Keratinocyte (primary cell): ENCODE data around the gene EQTN. TPM values are rescaled to one million over a fixed set of nuclear protein-coding genes. Genes with fewer than 3 reads are reported as not detected.

Experiments
- DNase-seq: peaks from one replicate; pipeline ENCODE4 v3.0.0-alpha.2; 2011; ENCODE audit warnings: low read depth, missing footprints, low spot score
- FAIRE-seq: peaks from 2 replicates; lab custom pipeline; 2011; peaks lifted over from hg19 to GRCh38; lab: Jason Lieb, UNC
- H2AFZ ChIP-seq: 2 replicates; pipeline ENCODE4 v1.6.0; 2012; ENCODE audit warnings: low read length, control low read depth, inconsistent platforms; ENCODE audit not compliant: control insufficient read depth
- H3K27ac ChIP-seq: 2 replicates; pipeline ENCODE4 v1.5.1; 2011; ENCODE audit warnings: low read length; ENCODE audit not compliant: control insufficient read depth, insufficient read depth
- H3K27me3 ChIP-seq: 3 replicates; pipeline ENCODE4 v1.6.0; 2011; ENCODE audit warnings: low read length; ENCODE audit not compliant: control insufficient read depth, insufficient read depth; ENCODE audit errors: extremely low read depth
- H3K36me3 ChIP-seq, 2 experiments: 2 replicates in 1 of 2; 3 replicates in 1 of 2; pipeline ENCODE4 v1.5.1; 2011; ENCODE audit warnings: low read length in 2 of 2, mild to moderate bottlenecking in 1 of 2; ENCODE audit not compliant: control insufficient read depth in 2 of 2, insufficient read depth in 2 of 2; ENCODE audit errors: extremely low read depth in 1 of 2
- H3K4me1 ChIP-seq: 3 replicates; pipeline ENCODE4 v1.5.1; 2011; ENCODE audit warnings: low read length; ENCODE audit not compliant: control insufficient read depth, insufficient read depth; ENCODE audit errors: extremely low read depth
- H3K4me2 ChIP-seq: 3 replicates; pipeline ENCODE4 v1.6.0; 2011; ENCODE audit warnings: low read depth, low read length; ENCODE audit not compliant: control insufficient read depth, insufficient read depth; ENCODE audit errors: extremely low read depth
- H3K4me3 ChIP-seq, 3 experiments: fragments of 200-600 bp in 1 of 3; sonication (generic) in 1 of 3; 2 replicates in 2 of 3; 3 replicates in 1 of 3; pipeline ENCODE4 v1.5.1; 2011 to 2016; ENCODE audit warnings: low read length in 3 of 3, mild to moderate bottlenecking in 3 of 3, control low read depth in 2 of 3, inconsistent platforms in 1 of 3, low read depth in 1 of 3, mixed read lengths in 1 of 3, mixed run types in 1 of 3, moderate library complexity in 1 of 3; ENCODE audit not compliant: control insufficient read depth in 2 of 3, insufficient read depth in 2 of 3; ENCODE audit errors: extremely low read depth in 1 of 3
- H3K79me2 ChIP-seq: 2 replicates; pipeline ENCODE4 v1.6.0; 2012; ENCODE audit warnings: low read length; ENCODE audit not compliant: control insufficient read depth, insufficient read depth
- H3K9ac ChIP-seq: 3 replicates; pipeline ENCODE4 v1.6.0; 2011; ENCODE audit warnings: low read length; ENCODE audit not compliant: control insufficient read depth, insufficient read depth; ENCODE audit errors: extremely low read depth
- H3K9me1 ChIP-seq: 3 replicates; pipeline ENCODE4 v1.6.0; 2011; ENCODE audit warnings: low read length; ENCODE audit not compliant: control insufficient read depth, insufficient read depth; ENCODE audit errors: extremely low read depth
- H3K9me3 ChIP-seq: 2 replicates; pipeline ENCODE4 v1.5.1; 2012; ENCODE audit warnings: low read depth, low read length; ENCODE audit not compliant: control insufficient read depth
- H4K20me1 ChIP-seq: 3 replicates; pipeline ENCODE4 v1.6.0; 2011; ENCODE audit warnings: low read length; ENCODE audit not compliant: control insufficient read depth, insufficient read depth; ENCODE audit errors: extremely low read depth
- EZH2 ChIP-seq: IDR thresholded peaks from one replicate; pipeline ENCODE4 v1.6.1; 2012; ENCODE audit warnings: inconsistent platforms, mild to moderate bottlenecking, low read length, moderate library complexity
- dilution Hi-C: fragments of 300-500 bp; cut with MboI; formaldehyde crosslinking; loops from one replicate; pipeline ENCODE4 v1.7.0; 2020; ENCODE audit warnings: low sequenced_read_pairs; ENCODE audit not compliant: extremely low pct_ligation_motif_present
- polyA plus RNA-seq, 5 experiments: library from polyadenylated mRNA; depleted of rRNA in 3 of 5; stranded (reverse) in 3 of 5; stranded (forward) in 1 of 5; unstranded in 1 of 5; fragments of >200 nt; gene quantifications; 1 replicate in 1 of 5; 2 replicates in 3 of 5; 3 replicates in 1 of 5; pipeline versions ENCODE4 v1.2.1 to v1.2.3, GENCODE V29; 2011 to 2012; ENCODE audit warnings: missing spikeins in 2 of 5, low read depth in 1 of 5, low replicate concordance in 1 of 5
- TF ChIP-seq, protein P1 (sequence below), 3 experiments: IDR thresholded peaks in 1 of 3; conservative IDR thresholded peaks in 1 of 3; optimal IDR thresholded peaks in 1 of 3; 2 replicates in 2 of 3; 3 replicates in 1 of 3; pipeline versions ENCODE3 to v1.5.1; 2011; ENCODE audit warnings: low read length in 3 of 3, mild to moderate bottlenecking in 3 of 3, moderate library complexity in 2 of 3, control low read depth in 1 of 3, inconsistent platforms in 1 of 3; ENCODE audit not compliant: insufficient read depth in 2 of 3; ENCODE audit errors: extremely low read depth in 1 of 3

EQTN gene
- polyA plus RNA-seq, 1 donor (not counting 4 experiments of a cell fraction or from before 2014, with no cell fraction given): 0.21 TPM

DNA sequence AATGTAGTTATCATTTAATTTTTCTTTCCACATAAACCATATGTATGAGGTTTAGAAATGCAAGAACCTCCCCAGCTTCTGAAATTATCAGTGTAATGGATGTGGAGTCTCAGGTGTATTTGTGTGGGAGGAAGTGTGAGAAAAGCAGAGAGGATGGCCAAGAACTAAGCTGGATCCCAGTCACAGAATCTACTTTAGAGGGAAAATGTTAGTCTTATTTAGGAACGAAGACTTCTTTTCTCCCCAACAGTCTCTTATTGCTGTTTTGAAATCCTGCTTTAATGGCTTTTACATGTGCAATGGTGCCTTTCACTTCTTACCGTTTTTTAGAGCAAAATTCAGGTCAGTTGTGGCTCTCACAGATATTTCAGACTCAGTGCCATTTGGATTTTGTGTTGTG lies 3.0 kb downstream of the EQTN start:
- H3K9ac ChIP-seq: no peak overlapping the region
- DNase-seq: no peak
- no peaks in the 10 kb centered on the region for H4K20me1 ChIP-seq
- dilution Hi-C loops: no loop called here
- no peaks in the 10 kb centered on the region for H3K79me2 ChIP-seq
- H3K27me3 ChIP-seq: no peaks in the 10 kb centered on the region
- TF ChIP-seq EZH2: no peak
- TF ChIP-seq, protein P1, sequence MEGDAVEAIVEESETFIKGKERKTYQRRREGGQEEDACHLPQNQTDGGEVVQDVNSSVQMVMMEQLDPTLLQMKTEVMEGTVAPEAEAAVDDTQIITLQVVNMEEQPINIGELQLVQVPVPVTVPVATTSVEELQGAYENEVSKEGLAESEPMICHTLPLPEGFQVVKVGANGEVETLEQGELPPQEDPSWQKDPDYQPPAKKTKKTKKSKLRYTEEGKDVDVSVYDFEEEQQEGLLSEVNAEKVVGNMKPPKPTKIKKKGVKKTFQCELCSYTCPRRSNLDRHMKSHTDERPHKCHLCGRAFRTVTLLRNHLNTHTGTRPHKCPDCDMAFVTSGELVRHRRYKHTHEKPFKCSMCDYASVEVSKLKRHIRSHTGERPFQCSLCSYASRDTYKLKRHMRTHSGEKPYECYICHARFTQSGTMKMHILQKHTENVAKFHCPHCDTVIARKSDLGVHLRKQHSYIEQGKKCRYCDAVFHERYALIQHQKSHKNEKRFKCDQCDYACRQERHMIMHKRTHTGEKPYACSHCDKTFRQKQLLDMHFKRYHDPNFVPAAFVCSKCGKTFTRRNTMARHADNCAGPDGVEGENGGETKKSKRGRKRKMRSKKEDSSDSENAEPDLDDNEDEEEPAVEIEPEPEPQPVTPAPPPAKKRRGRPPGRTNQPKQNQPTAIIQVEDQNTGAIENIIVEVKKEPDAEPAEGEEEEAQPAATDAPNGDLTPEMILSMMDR (optimal IDR thresholded peaks at IDR 0.05 in 1 of 3, IDR thresholded peaks at IDR 0.05 in 1 of 3, conservative IDR thresholded peaks at IDR 0.05 in 1 of 3; ENCODE audit: extremely low read depth in 1 of 3, insufficient read depth in 2 of 3, low read length in 3 of 3): no peak
- no peaks in the 10 kb centered on the region for H3K9me1 ChIP-seq
- no peaks in the 10 kb centered on the region for H3K9me3 ChIP-seq
- H2AFZ ChIP-seq: no peak overlapping the region
- no peaks in the 10 kb centered on the region for H3K4me1 ChIP-seq
- H3K4me3 ChIP-seq: no peak overlapping the region
- H3K27ac ChIP-seq: no peak overlapping the region
- FAIRE-seq: no peak
- H3K4me2 ChIP-seq: no peak overlapping the region
- H3K36me3 ChIP-seq: no peaks in the 10 kb centered on the region

- FAIRE-seq: no peak
- no peaks in the 10 kb centered on the region for H3K9me1 ChIP-seq
- no peaks in the 10 kb centered on the region for H3K36me3 ChIP-seq
- H3K4me3 ChIP-seq: no peak overlapping the region
- TF ChIP-seq, protein P1 (optimal IDR thresholded peaks at IDR 0.05 in 1 of 3, IDR thresholded peaks at IDR 0.05 in 1 of 3, conservative IDR thresholded peaks at IDR 0.05 in 1 of 3; ENCODE audit: extremely low read depth in 1 of 3, insufficient read depth in 2 of 3, low read length in 3 of 3): no peak
- no peak for TF ChIP-seq EZH2
- no peaks in the 10 kb centered on the region for H3K79me2 ChIP-seq
- DNase-seq: no peak
- dilution Hi-C loops: no loop called here
- H3K4me1 ChIP-seq: no peaks in the 10 kb centered on the region
- no peaks in the 10 kb centered on the region for H3K27me3 ChIP-seq
- H3K9ac ChIP-seq: no peak overlapping the region
- no peak overlapping the region for H3K27ac ChIP-seq
- no peak overlapping the region for H3K4me2 ChIP-seq
- no peaks in the 10 kb centered on the region for H4K20me1 ChIP-seq
- no peak overlapping the region for H2AFZ ChIP-seq
- no peaks in the 10 kb centered on the region for H3K9me3 ChIP-seq
These were observed 4.1 kb downstream of the EQTN start for GRCh38 chr9:27292659-27293405.
